ENCODE results near the gene OS9. TPM values are rescaled to one million over a fixed set of nuclear protein-coding genes. Genes with fewer than 3 reads are reported as not detected.
A peak's percentile ranks its signal among the peaks of the same experiment; 100 is the strongest.

OS9 gene
- total and polyA plus RNA-seq, 2 of the 4 experiments (the other 2 are of a cell fraction): 159 to 272 TPM

GRCh38 chr12:57715786-57716185 is 21.9 kb downstream of the OS9 start:
- H4K8ac ChIP-seq (ENCODE audit: low read depth in 2 of 2, low read length in 2 of 2): no peak overlapping the region
- no peaks in the 10 kb centered on the region; a peak in 1 of 4 replicates for H3K79me1 ChIP-seq (ENCODE audit: low read depth in 1 of 2, low read length in 2 of 2)
- H2BK20ac ChIP-seq (ENCODE audit: low read depth, low read length): no peak overlapping the region
- no peak overlapping the region for H4K91ac ChIP-seq (ENCODE audit: insufficient read depth, low read depth, low read length)
- BruUV-seq (replicated peaks): TSS peak; percentile 30
- H4K20me1 ChIP-seq (ENCODE audit: insufficient read depth, low read length): no peaks in the 10 kb centered on the region
- H3K23ac ChIP-seq (ENCODE audit: low read depth, low read length): no peak overlapping the region
- 0 out of 2 replicates have a peak, but pooled peaks cover 3% of the 10 kb centered on the region for H3K9me1 ChIP-seq (ENCODE audit: insufficient read depth, low read length)
- peaks cover 51% of the 10 kb centered on the region for H3K36me3 ChIP-seq (ENCODE audit: control insufficient read depth, insufficient read depth, low read length)
- DNase-seq (no peak), ATAC-seq (ENCODE audit: low read depth) (no peak)
- no peaks in the 10 kb centered on the region for H3K4me1 ChIP-seq (ENCODE audit: control insufficient read depth, insufficient read depth, low read length)
- 88% methylated on average over 7 of the region's 12 CpGs; no CpG with 5 or more reads in 1 of the 2 experiments for WGBS, 2 experiments (ENCODE audit: extremely low coverage in 2 of 2, insufficient read length in 1 of 2)
- no peak overlapping the region for H2BK15ac ChIP-seq (ENCODE audit: low read depth, low read length)
- H2AFZ ChIP-seq (replicated peaks; ENCODE audit: low read length, poor library complexity): no peak overlapping the region
- no peak overlapping the region for H3K4me2 ChIP-seq (ENCODE audit: low read depth, low read length)
- no peak overlapping the region for H3K4me3 ChIP-seq (ENCODE audit: insufficient read depth, low read depth, low read length)
- H3K27ac ChIP-seq (ENCODE audit: insufficient read depth, low read length): no peak overlapping the region
- H3K4ac ChIP-seq (ENCODE audit: low read depth, low read length): no peak overlapping the region
- no peak overlapping the region for H3K56ac ChIP-seq (ENCODE audit: extremely low read depth, insufficient read depth, low read length)
- dilution Hi-C loops (cut with HindIII; ENCODE audit: low sequenced_read_pairs, unreplicated experiment): no loop called here
- CTCF ChIA-PET: no interaction called here
- H4K5ac ChIP-seq (ENCODE audit: low read depth, low read length): no peak overlapping the region
- H3K9ac ChIP-seq (ENCODE audit: low read depth, low read length): no peak overlapping the region
- intact Hi-C loops (cut with micrococcal nuclease): no loop called here
- no peak for TF ChIP-seq RFX5 (IDR thresholded peaks at IDR 0.05; ENCODE audit: low read depth, low read length)
- no peak for TF ChIP-seq BHLHE40 (IDR thresholded peaks at IDR 0.05; ENCODE audit: low read depth, low read length)
- no peak for TF ChIP-seq CEBPB (IDR thresholded peaks at IDR 0.05; ENCODE audit: low read depth, low read length)
- no peak for TF ChIP-seq CHD1 (IDR thresholded peaks at IDR 0.05; ENCODE audit: low read depth, low read length)
- no peak for TF ChIP-seq RAD21 (IDR thresholded peaks at IDR 0.05; ENCODE audit: low read length)
- no peak for TF ChIP-seq RCOR1 (IDR thresholded peaks at IDR 0.05; ENCODE audit: insufficient replicate concordance, low read length)
- TF ChIP-seq ELK1 (IDR thresholded peaks at IDR 0.05; ENCODE audit: borderline replicate concordance, low read depth, low read length): no peak
- no peak for TF ChIP-seq MAFK (IDR thresholded peaks at IDR 0.05; ENCODE audit: low read depth, low read length)
- TF ChIP-seq CTCF (conservative IDR thresholded peaks at IDR 0.05; ENCODE audit: low read depth, low read length): no peak
- TF ChIP-seq NFE2L2 (IDR thresholded peaks at IDR 0.05; ENCODE audit: low read depth, low read length): no peak
- TF ChIP-seq MXI1 (IDR thresholded peaks at IDR 0.05; ENCODE audit: borderline replicate concordance, low read depth, low read length): no peak
- TF ChIP-seq USF2 (IDR thresholded peaks at IDR 0.05; ENCODE audit: low read depth, low read length): no peak
- TF ChIP-seq SMC3 (IDR thresholded peaks at IDR 0.05; ENCODE audit: low read depth, low read length): no peak
- no peak for TF ChIP-seq FOS (IDR thresholded peaks at IDR 0.05; ENCODE audit: low read depth, low read length)
- TF ChIP-seq MAZ (IDR thresholded peaks at IDR 0.05; ENCODE audit: borderline replicate concordance, low read depth, low read length): no peak
- TF ChIP-seq POLR2A (IDR thresholded peaks at IDR 0.05; ENCODE audit: low read depth, low read length): no peak
- no peak overlapping the region for H2BK120ac ChIP-seq (ENCODE audit: low read depth, low read length)
- no peak overlapping the region for H2AK5ac ChIP-seq (ENCODE audit: low read depth, low read length)
- POLR2A ChIA-PET (ENCODE audit: unreplicated experiment): no interaction called here
- H2BK5ac ChIP-seq (ENCODE audit: low read depth, low read length, poor library complexity, severe bottlenecking): no peak overlapping the region
- H3K9me3 ChIP-seq (ENCODE audit: control insufficient read depth, insufficient read depth, low read length): no peaks in the 10 kb centered on the region
- no peak overlapping the region for H3K18ac ChIP-seq (ENCODE audit: low read depth, low read length)
- H3K14ac ChIP-seq (replicated peaks; ENCODE audit: low read depth, low read length): no peak overlapping the region
- in situ Hi-C loops (cut with MboI; ENCODE audit: low sequenced_read_pairs): no loop called here
- no peak overlapping the region for H2AK9ac ChIP-seq (replicated peaks; ENCODE audit: low read depth, low read length, poor library complexity)
- H3K27me3 ChIP-seq (ENCODE audit: control insufficient read depth, insufficient read depth, low read length): no peaks in the 10 kb centered on the region

Measured in IMR-90 (cell line).